ENCODE measurements around the gene TTN.

DNA sequence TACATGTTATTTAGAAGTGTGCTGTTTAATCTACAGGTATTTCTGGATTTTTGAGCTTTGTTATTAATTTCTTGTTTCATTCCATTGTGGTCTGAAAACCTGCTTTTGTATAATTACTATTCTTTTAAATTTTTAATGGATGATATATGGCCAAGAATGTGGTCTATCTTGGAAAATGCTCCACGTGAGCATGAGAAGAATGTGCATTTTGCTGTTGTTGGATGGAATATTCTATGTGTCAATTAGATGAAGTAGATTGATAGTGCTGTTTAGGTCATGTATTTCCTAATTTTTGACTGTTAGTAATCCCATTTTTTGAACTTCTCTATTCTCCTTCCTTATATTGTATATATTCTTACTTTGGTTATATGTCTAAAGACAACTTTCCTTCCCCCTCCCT is 19.9 kb upstream of the TTN start:
- no peak for TF ChIP-seq CTCF (IDR thresholded peaks at IDR 0.05)
- no peak for TF ChIP-seq POLR2A (IDR thresholded peaks at IDR 0.05)

Data from uterus (tissue), 2 donors.